Inflammatory macrophage treated with lipopolysaccharide for 4 hours (primary cell): ENCODE data around the gene CDH4.
"Not testable (repeated sequence)": the region's sequence is repeated elsewhere in the genome, so short reads cannot be mapped to it uniquely, and the experiment has no call there.

Experiments used
- DNase-seq: peaks from one replicate; pipeline ENCODE4 v3.0.0-alpha.2; 2020

Gene CDH4

GRCh38 chr20:61253640-61254511, 1.8 kb downstream of the CDH4 start:
- no peak for DNase-seq

GRCh38 chr20:61254881-61255626, 3.0 kb downstream of the CDH4 start:
- DNase-seq: no peak

GRCh38 chr20:61256365-61256764, 4.3 kb downstream of the CDH4 start:
- DNase-seq: no peak

GRCh38 chr20:61256824-61257223, 4.8 kb downstream of the CDH4 start:
- no peak for DNase-seq

- no peak for DNase-seq
Measured at GRCh38 chr20:61257611-61258010, 5.5 kb downstream of the CDH4 start.

- no peak for DNase-seq
Measured at GRCh38 chr20:61259741-61260140, 7.7 kb downstream of the CDH4 start.

- no peak for DNase-seq
Measured at GRCh38 chr20:61260905-61261304, 8.8 kb downstream of the CDH4 start.

- no peak for DNase-seq
Measured at GRCh38 chr20:61262036-61262435, 10.0 kb downstream of the CDH4 start.

- DNase-seq: no peak
Measured at GRCh38 chr20:61262514-61262913, 10.5 kb downstream of the CDH4 start.

GRCh38 chr20:61263084-61263695, 11.1 kb downstream of the CDH4 start:
- no peak for DNase-seq

- no peak for DNase-seq
Measured at GRCh38 chr20:61263938-61264337, 11.9 kb downstream of the CDH4 start.

- no peak for DNase-seq
Measured at GRCh38 chr20:61267241-61267640, 15.2 kb downstream of the CDH4 start.

GRCh38 chr20:61268024-61268423, 16.0 kb downstream of the CDH4 start:
- DNase-seq: no peak

- no peak for DNase-seq
Measured at GRCh38 chr20:61271312-61272231, 19.5 kb downstream of the CDH4 start.

GRCh38 chr20:61273024-61273423, 21.0 kb downstream of the CDH4 start:
- not testable (repeated sequence) for DNase-seq

- DNase-seq: not testable (repeated sequence)
Measured at GRCh38 chr20:61273666-61274065, 21.6 kb downstream of the CDH4 start.

- DNase-seq: no peak
Measured at GRCh38 chr20:61274326-61274725, 22.3 kb downstream of the CDH4 start.

GRCh38 chr20:61278296-61278695, 26.2 kb downstream of the CDH4 start:
- no peak for DNase-seq

- DNase-seq: no peak
Measured at GRCh38 chr20:61279621-61280150, 27.6 kb downstream of the CDH4 start.

GRCh38 chr20:61280217-61280980, 28.3 kb downstream of the CDH4 start:
- no peak for DNase-seq

- DNase-seq: no peak
Measured at GRCh38 chr20:61281286-61281795, 29.3 kb downstream of the CDH4 start.
